ENCODE results near the gene AMPD2. TPM values are rescaled to one million over a fixed set of nuclear protein-coding genes. Genes with fewer than 3 reads are reported as not detected.

The AMPD2 gene
- total and polyA plus RNA-seq, 4 donors = 54.3 to 113 (median 78.4) TPM

DNA sequence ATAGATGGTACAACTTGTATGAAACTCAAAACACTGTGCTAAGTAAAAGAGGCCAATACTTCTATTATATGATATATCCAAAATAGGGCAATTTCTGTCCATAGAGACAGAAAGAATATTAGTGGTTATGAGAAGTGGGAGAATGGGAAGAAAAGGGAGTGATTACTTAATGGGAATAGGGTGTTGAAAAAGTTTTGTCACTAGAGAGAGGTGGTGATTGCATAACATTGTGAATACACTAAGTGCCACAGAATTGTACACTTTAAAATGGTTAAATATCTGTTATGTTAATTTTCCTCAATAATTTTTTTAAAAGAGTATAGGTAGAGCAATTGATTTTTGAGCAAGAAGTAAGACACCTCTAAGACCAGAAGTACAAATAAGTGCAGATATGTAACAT, 30.0 kb upstream of the AMPD2 start:
- Histone ChIP-seq H3K4me3 (ENCODE audit: low read depth, low read length) (no peak overlapping the region), H3K36me3 (ENCODE audit: control insufficient read depth, insufficient read depth, low read length) (peaks cover 37% of the 10 kb centered on the region), H3K27me3 (ENCODE audit: control insufficient read depth, insufficient read depth, low read length) (no peaks in the 10 kb centered on the region), H3K9me3 (ENCODE audit: control insufficient read depth, insufficient read depth, low read length) (no peaks in the 10 kb centered on the region), H3K27ac (ENCODE audit: low read depth, low read length) (no peak overlapping the region), H3K4me1 (ENCODE audit: control insufficient read depth, insufficient read depth, low read length) (no peaks in the 10 kb centered on the region)
- no peak for DNase-seq (ENCODE audit: low read depth in 4 of 6, low spot score in 6 of 6)

DNA sequence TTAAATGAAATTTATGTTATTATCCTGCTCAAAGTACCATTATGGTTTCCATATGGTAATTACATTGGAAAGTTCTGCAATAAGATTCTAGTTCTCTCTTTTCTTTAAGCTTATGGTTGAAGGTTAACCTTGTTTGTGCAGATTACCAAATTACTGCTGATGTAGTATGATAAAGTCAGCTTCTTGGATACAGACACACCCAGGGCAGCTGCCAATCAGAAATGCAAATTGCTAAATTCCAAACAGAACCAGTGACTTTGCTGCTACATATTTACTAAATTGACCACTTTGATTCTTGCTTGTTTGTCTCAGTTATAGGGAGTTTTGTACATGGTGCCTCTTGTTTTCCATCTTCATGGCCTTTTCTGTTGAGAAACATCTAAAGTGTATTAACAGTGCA, 26.7 kb upstream of the AMPD2 start:
- no peaks in the 10 kb centered on the region for H3K4me1 ChIP-seq (ENCODE audit: control insufficient read depth, insufficient read depth, low read length)
- DNase-seq (ENCODE audit: low read depth in 4 of 6, low spot score in 6 of 6) = no peak
- H3K27me3 ChIP-seq (ENCODE audit: control insufficient read depth, insufficient read depth, low read length) = no peaks in the 10 kb centered on the region
- no peak overlapping the region for H3K4me3 ChIP-seq (ENCODE audit: low read depth, low read length)
- H3K36me3 ChIP-seq (ENCODE audit: control insufficient read depth, insufficient read depth, low read length) = peaks cover 29% of the 10 kb centered on the region
- H3K9me3 ChIP-seq (ENCODE audit: control insufficient read depth, insufficient read depth, low read length) = no peaks in the 10 kb centered on the region
- no peak overlapping the region for H3K27ac ChIP-seq (ENCODE audit: low read depth, low read length)

DNA sequence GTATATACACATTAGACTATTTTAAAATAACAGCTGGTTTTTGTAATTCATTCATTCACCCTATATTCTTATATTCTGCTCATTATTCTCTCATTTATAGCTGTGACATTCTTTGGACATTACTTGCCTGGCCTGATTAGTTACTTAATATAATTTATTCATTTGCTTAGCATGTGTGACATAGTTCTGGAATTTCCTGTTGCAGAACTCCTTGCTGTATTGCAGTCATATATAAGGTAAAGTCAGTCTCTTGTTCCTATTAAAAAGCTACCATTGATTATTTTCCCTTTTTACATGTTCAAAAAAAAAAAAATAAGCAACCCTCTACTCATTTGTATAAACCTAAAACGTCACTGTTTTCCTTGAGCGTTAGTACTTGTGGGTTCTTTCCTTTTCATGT, 24.1 kb upstream of the AMPD2 start:
- H3K27me3 ChIP-seq (ENCODE audit: control insufficient read depth, insufficient read depth, low read length) = no peaks in the 10 kb centered on the region
- H3K4me1 ChIP-seq (ENCODE audit: control insufficient read depth, insufficient read depth, low read length) = no peaks in the 10 kb centered on the region
- WGBS (ENCODE audit: insufficient coverage) = no CpG with 5 or more reads among the region's 2 CpGs
- H3K27ac ChIP-seq (ENCODE audit: low read depth, low read length) = no peak overlapping the region
- no peak for DNase-seq (ENCODE audit: low read depth in 4 of 6, low spot score in 6 of 6)
- peaks cover 14% of the 10 kb centered on the region for H3K36me3 ChIP-seq (ENCODE audit: control insufficient read depth, insufficient read depth, low read length)
- no peak overlapping the region for H3K4me3 ChIP-seq (ENCODE audit: low read depth, low read length)
- H3K9me3 ChIP-seq (ENCODE audit: control insufficient read depth, insufficient read depth, low read length) = no peaks in the 10 kb centered on the region

DNA sequence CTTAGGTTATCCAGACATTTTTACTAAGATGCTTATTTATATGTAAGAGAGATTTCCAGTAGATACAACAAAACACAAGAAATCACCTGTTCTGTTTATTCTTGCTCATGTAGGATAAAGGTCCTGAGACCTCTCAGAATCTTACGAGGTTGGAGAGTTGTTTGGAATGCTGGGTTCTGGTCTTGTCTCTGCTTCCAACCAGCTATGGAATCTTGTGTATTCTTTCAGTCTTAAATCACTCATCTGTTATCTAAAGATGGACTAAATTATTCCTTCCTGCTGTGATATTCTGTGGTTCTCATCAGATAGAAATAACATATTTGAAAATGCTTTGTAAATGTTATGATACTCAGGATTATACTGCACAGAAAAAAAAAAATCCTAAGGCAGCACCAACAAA, 21.5 kb upstream of the AMPD2 start:
- WGBS (ENCODE audit: insufficient coverage) = no CpG with 5 or more reads among the region's 1 CpG
- Histone ChIP-seq H3K27me3 (ENCODE audit: control insufficient read depth, insufficient read depth, low read length) (no peaks in the 10 kb centered on the region), H3K9me3 (ENCODE audit: control insufficient read depth, insufficient read depth, low read length) (no peaks in the 10 kb centered on the region), H3K27ac (ENCODE audit: low read depth, low read length) (no peak overlapping the region), H3K4me1 (ENCODE audit: control insufficient read depth, insufficient read depth, low read length) (no peaks in the 10 kb centered on the region), H3K4me3 (ENCODE audit: low read depth, low read length) (no peak overlapping the region), H3K36me3 (ENCODE audit: control insufficient read depth, insufficient read depth, low read length) (peaks cover 9% of the 10 kb centered on the region)
- DNase-seq (ENCODE audit: low read depth in 4 of 6, low spot score in 6 of 6) = no peak

DNA sequence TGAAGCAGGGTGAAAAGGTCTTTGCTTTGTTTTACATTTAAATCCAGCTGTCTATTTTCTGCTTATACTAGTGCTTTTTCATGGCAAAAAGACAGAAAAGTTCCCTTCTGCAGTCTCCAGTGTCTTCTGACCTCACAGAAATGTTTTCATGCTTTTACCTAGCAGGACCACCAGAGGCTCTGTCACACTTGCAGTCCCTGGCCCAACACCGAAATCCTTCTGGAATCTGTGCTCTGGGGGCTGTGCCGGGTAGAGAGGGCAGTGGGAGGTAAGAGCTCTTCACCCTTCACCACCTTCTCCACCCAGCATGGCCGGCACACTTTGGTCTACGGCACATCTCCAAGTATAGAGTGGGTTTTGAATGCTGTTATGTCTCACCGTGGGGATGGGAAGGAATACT, 21.0 kb upstream of the AMPD2 start:
- Histone ChIP-seq H3K27ac (ENCODE audit: low read depth, low read length) (no peak overlapping the region), H3K4me1 (ENCODE audit: control insufficient read depth, insufficient read depth, low read length) (no peaks in the 10 kb centered on the region), H3K9me3 (ENCODE audit: control insufficient read depth, insufficient read depth, low read length) (no peaks in the 10 kb centered on the region), H3K4me3 (ENCODE audit: low read depth, low read length) (no peak overlapping the region), H3K27me3 (ENCODE audit: control insufficient read depth, insufficient read depth, low read length) (no peaks in the 10 kb centered on the region), H3K36me3 (ENCODE audit: control insufficient read depth, insufficient read depth, low read length) (peaks cover 9% of the 10 kb centered on the region)
- no CpG with 5 or more reads among the region's 5 CpGs for WGBS (ENCODE audit: insufficient coverage)
- DNase-seq (ENCODE audit: low read depth in 4 of 6, low spot score in 6 of 6) = no peak

DNA sequence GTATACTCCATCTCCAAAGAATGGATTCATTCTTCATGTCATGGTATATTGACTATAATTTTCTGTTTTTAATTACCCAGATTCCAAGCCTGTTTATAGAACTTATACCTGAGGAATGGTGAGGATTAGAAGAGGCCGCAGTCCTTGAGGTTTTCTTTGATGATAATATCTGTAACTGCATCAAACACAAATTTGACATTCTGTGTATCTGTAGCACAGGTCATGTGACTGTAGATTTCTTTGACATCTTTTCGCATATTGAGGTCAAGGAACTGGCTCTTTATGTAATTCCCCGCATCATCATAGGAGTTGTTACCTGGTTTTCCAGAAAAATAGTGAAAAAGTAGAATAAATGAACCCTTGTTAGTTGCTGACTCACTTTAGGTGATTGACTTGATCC, 16.4 kb upstream of the AMPD2 start:
- Histone ChIP-seq H3K27me3 (ENCODE audit: control insufficient read depth, insufficient read depth, low read length) (no peaks in the 10 kb centered on the region), H3K36me3 (ENCODE audit: control insufficient read depth, insufficient read depth, low read length) (peaks cover 2% of the 10 kb centered on the region), H3K9me3 (ENCODE audit: control insufficient read depth, insufficient read depth, low read length) (no peaks in the 10 kb centered on the region), H3K4me1 (ENCODE audit: control insufficient read depth, insufficient read depth, low read length) (no peaks in the 10 kb centered on the region), H3K27ac (ENCODE audit: low read depth, low read length) (no peak overlapping the region), H3K4me3 (ENCODE audit: low read depth, low read length) (no peak overlapping the region)
- WGBS (ENCODE audit: insufficient coverage) = 94% methylated on average over 2 of the region's 3 CpGs
- no peak for DNase-seq (ENCODE audit: low read depth in 4 of 6, low spot score in 6 of 6)

DNA sequence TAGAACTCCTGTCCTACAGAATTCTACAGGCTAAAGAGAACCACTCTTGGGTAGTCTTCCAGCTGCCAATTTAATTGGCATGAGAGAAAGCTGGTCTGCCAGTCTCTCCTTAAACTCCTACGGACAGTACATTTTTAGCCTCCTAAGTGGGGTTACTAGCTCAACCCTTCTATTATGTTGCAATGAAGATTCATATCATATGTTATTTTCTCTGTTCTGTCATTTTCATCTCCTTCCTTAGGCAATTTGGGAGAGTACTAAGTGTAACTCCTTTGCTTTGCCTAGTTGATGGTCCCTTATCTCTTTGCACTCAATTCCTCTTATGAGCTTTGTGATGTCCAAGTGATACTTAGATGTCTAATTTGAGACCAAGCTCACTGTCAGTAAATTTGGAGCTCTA, 14.3 kb upstream of the AMPD2 start:
- Histone ChIP-seq H3K9me3 (ENCODE audit: control insufficient read depth, insufficient read depth, low read length) (no peaks in the 10 kb centered on the region), H3K36me3 (ENCODE audit: control insufficient read depth, insufficient read depth, low read length) (no peaks in the 10 kb centered on the region), H3K27me3 (ENCODE audit: control insufficient read depth, insufficient read depth, low read length) (no peaks in the 10 kb centered on the region), H3K4me1 (ENCODE audit: control insufficient read depth, insufficient read depth, low read length) (no peaks in the 10 kb centered on the region), H3K4me3 (ENCODE audit: low read depth, low read length) (no peak overlapping the region), H3K27ac (ENCODE audit: low read depth, low read length) (no peak overlapping the region)
- DNase-seq (ENCODE audit: low read depth in 4 of 6, low spot score in 6 of 6) = no peak
- no CpG with 5 or more reads among the region's 1 CpG for WGBS (ENCODE audit: insufficient coverage)

DNA sequence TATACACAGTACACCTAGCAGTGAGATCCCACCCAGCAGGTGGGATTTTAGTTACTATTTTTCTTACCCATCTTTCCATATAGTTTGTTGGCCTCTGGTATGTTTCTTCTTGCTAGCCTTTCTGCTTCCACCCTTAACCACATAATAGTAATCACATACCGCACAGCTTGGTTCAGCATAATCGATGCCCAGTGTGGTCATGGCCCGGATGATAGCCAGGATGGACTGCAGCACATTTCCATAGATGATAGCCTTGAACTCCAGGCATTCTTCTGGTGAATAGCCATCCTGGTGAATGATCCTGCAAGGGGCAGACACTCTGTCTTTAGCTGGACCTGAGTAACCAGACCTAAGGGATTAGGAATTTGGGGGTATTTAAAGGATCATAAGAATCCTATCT, 9.8 kb upstream of the AMPD2 start:
- Histone ChIP-seq H3K27me3 (ENCODE audit: control insufficient read depth, insufficient read depth, low read length) (no peaks in the 10 kb centered on the region), H3K36me3 (ENCODE audit: control insufficient read depth, insufficient read depth, low read length) (no peaks in the 10 kb centered on the region), H3K4me3 (ENCODE audit: low read depth, low read length) (no peak overlapping the region), H3K27ac (ENCODE audit: low read depth, low read length) (no peak overlapping the region), H3K4me1 (ENCODE audit: control insufficient read depth, insufficient read depth, low read length) (no peaks in the 10 kb centered on the region), H3K9me3 (ENCODE audit: control insufficient read depth, insufficient read depth, low read length) (no peaks in the 10 kb centered on the region)
- WGBS (ENCODE audit: insufficient coverage) = 100% methylated on average over 3 of the region's 3 CpGs
- no peak for DNase-seq (ENCODE audit: low read depth in 4 of 6, low spot score in 6 of 6)

DNA sequence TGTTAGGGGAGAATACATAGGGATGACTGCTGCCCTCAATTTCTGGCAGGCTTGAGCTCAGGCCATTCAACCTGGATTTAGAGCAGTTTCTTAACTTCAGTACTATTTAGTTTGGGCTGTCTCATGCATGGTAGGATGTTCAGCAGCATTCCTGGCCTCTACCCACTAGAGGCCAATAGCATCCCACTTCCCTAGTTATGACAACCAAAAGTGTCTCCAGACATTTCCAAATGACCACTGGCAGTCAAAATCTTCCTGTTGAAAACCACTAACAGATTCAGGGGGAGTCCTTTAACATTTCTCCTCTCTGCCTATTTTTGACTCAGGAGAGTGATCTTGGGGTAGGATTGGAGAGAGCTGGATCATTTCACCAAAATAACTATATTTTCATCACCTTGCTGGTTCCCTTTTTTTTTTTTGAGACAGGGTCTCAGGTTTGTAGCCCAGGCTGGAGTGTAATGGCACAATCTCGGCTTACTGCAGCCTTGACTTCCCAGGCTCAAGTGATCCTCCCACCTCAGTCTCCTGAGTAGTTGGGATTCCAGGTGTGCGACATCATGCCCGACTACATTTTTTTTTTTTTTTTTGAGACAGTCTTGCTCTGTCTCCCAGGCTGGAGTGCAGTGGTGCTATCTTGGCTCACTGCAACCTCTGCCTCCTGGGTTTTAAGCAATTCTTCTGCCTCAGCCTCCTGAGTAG, 8.9 kb upstream of the AMPD2 start:
- H3K9me3 ChIP-seq (ENCODE audit: control insufficient read depth, insufficient read depth, low read length) = no peaks in the 10 kb centered on the region
- no peak overlapping the region for H3K4me3 ChIP-seq (ENCODE audit: low read depth, low read length)
- no peak for DNase-seq (ENCODE audit: low read depth in 4 of 6, low spot score in 6 of 6)
- no peaks in the 10 kb centered on the region for H3K4me1 ChIP-seq (ENCODE audit: control insufficient read depth, insufficient read depth, low read length)
- no peaks in the 10 kb centered on the region for H3K36me3 ChIP-seq (ENCODE audit: control insufficient read depth, insufficient read depth, low read length)
- H3K27ac ChIP-seq (ENCODE audit: low read depth, low read length) = no peak overlapping the region
- WGBS (ENCODE audit: insufficient coverage) = 79% methylated on average over 3 of the region's 3 CpGs
- no peaks in the 10 kb centered on the region for H3K27me3 ChIP-seq (ENCODE audit: control insufficient read depth, insufficient read depth, low read length)

DNA sequence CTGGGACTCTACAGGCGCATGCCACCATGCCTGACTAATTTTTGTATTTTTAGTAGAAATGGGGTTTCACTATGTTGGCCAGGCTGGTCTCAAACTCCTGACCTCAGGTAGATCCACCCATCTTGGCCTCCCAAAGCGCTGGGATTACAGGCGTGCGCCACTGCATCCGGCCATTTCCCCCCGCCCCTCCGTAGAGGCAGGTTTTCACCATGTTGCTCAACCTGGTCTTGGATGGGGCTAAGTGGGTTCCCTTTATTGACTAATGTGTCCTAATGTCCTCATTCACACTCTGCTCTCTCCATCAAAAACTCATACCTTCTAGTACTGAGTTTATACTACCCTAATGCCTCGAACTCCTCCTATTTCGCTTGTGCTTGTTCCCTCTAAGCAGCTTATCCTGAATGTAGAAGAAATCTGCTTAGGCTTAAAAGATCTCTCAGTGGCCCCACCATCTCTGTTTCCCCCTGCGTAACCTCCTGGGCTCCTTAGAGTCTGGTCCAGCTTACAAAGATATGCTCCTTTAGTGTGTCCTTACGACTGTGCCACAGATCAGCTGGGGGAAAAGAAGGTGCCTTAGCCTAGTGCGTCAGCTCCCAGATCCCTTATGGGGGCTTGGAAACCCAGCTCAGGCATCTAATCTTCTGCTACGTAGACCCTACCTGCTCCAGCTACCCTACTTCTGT, 8.2 kb upstream of the AMPD2 start:
- H3K4me1 ChIP-seq (ENCODE audit: control insufficient read depth, insufficient read depth, low read length) = no peaks in the 10 kb centered on the region
- H3K9me3 ChIP-seq (ENCODE audit: control insufficient read depth, insufficient read depth, low read length) = no peaks in the 10 kb centered on the region
- 92% methylated on average over 10 of the region's 13 CpGs for WGBS (ENCODE audit: insufficient coverage)
- no peaks in the 10 kb centered on the region for H3K36me3 ChIP-seq (ENCODE audit: control insufficient read depth, insufficient read depth, low read length)
- H3K4me3 ChIP-seq (ENCODE audit: low read depth, low read length) = no peak overlapping the region
- no peaks in the 10 kb centered on the region for H3K27me3 ChIP-seq (ENCODE audit: control insufficient read depth, insufficient read depth, low read length)
- H3K27ac ChIP-seq (ENCODE audit: low read depth, low read length) = no peak overlapping the region
- DNase-seq (ENCODE audit: low read depth in 4 of 6, low spot score in 6 of 6) = no peak

Data from spinal cord (tissue), 10 donors.